T47D (cell line): Measurements from ENCODE around the gene MOB2.

Source experiments
- DNase-seq, 2 experiments: peaks; one replicate each; pipeline versions ENCODE4 v3.0.0 to v3.0.0-alpha.2; 2011 to 2012; ENCODE audit warnings: low read depth in 1 of 2, low spot score in 1 of 2
- JUND ChIP-seq: IDR thresholded peaks from 2 replicates; pipeline ENCODE4 v1.6.1; 2012; ENCODE audit warnings: low read depth
- in situ Hi-C: cut with HindIII; loops from 2 replicates; pipeline ENCODE4 v1.10.0; 2016; ENCODE audit warnings: low sequenced_read_pairs, low pct_unique_long_range_greater_than_20kb

Gene MOB2

GRCh38 chr11:1485504-1485885 is 1.1 kb downstream of the MOB2 start:
- DNase-seq = no peak
- TF ChIP-seq JUND = no peak
- in situ Hi-C loops = no loop called here

- TF ChIP-seq JUND = no peak
- in situ Hi-C loops = no loop called here
- no peak for DNase-seq
Observed at GRCh38 chr11:1484695-1485503, 1.7 kb downstream of the MOB2 start.

- in situ Hi-C loops = no loop called here
- no peak for TF ChIP-seq JUND
- DNase-seq = no peak
Observed at GRCh38 chr11:1484061-1484671, 2.4 kb downstream of the MOB2 start.

- TF ChIP-seq JUND = no peak
- DNase-seq = no peak
- in situ Hi-C loops = no loop called here
Observed at GRCh38 chr11:1483445-1483961, 3.1 kb downstream of the MOB2 start.

- TF ChIP-seq JUND = no peak
- no peak for DNase-seq
- in situ Hi-C loops = no loop called here
Observed at GRCh38 chr11:1482581-1483444, 3.8 kb downstream of the MOB2 start.

- no peak for TF ChIP-seq JUND
- no peak for DNase-seq
- in situ Hi-C loops = no loop called here
Observed at GRCh38 chr11:1481861-1482441, 4.6 kb downstream of the MOB2 start.

- no peak for TF ChIP-seq JUND
- no peak for DNase-seq
- in situ Hi-C loops = no loop called here
Observed at GRCh38 chr11:1481483-1481825, 5.1 kb downstream of the MOB2 start.

- in situ Hi-C loops = no loop called here
- no peak for DNase-seq
- no peak for TF ChIP-seq JUND
Observed at GRCh38 chr11:1480555-1481482, 5.8 kb downstream of the MOB2 start.

- no peak for TF ChIP-seq JUND
- DNase-seq = no peak
- in situ Hi-C loops = no loop called here
Observed at GRCh38 chr11:1480191-1480554, 6.4 kb downstream of the MOB2 start.

- no peak for DNase-seq
- in situ Hi-C loops = no loop called here
- TF ChIP-seq JUND = no peak
Observed at GRCh38 chr11:1479678-1480118, 6.9 kb downstream of the MOB2 start.

- no peak for TF ChIP-seq JUND
- in situ Hi-C loops = no loop called here
- no peak for DNase-seq
Observed at GRCh38 chr11:1479006-1479677, 7.4 kb downstream of the MOB2 start.

GRCh38 chr11:1478544-1478943 is 8.0 kb downstream of the MOB2 start:
- no peak for TF ChIP-seq JUND
- DNase-seq = no peak
- in situ Hi-C loops = no loop called here
